Measurements from ENCODE around the gene KCNC3. TPM values are rescaled to one million over a fixed set of nuclear protein-coding genes. Genes with fewer than 3 reads are reported as not detected.

Gene KCNC3
- total RNA-seq, 2 experiments from 2014 or later: 4.2 to 4.3 TPM

GRCh38 chr19:50322234-50322633 is 6.9 kb downstream of the KCNC3 start:
- peaks cover 14% of the 10 kb centered on the region for H3K27me3 Mint-ChIP-seq
- DNase-seq: no peak
- POLR2A ChIA-PET: no interaction called here
- CTCF ChIA-PET: no interaction called here
- peaks cover 21% of the 10 kb centered on the region for H3K4me1 Mint-ChIP-seq
- H3K27ac Mint-ChIP-seq: no peak overlapping the region
- no peaks in the 10 kb centered on the region for H3K9me3 Mint-ChIP-seq
- H3K36me3 Mint-ChIP-seq (ENCODE audit: low read depth): peaks cover 5% of the 10 kb centered on the region
- no peak overlapping the region for H3K4me3 Mint-ChIP-seq

- Mint-ChIP-seq H3K4me1 (peaks cover 17% of the 10 kb centered on the region), H3K4me3 (no peak overlapping the region), H3K9me3 (no peaks in the 10 kb centered on the region), H3K27ac (no peak overlapping the region), H3K36me3 (ENCODE audit: low read depth) (peaks cover 1% of the 10 kb centered on the region), H3K27me3 (peaks cover 10% of the 10 kb centered on the region)
- CTCF ChIA-PET: no interaction called here
- no peak for DNase-seq
- POLR2A ChIA-PET: no interaction called here
Measured at GRCh38 chr19:50321831-50322230, 7.3 kb downstream of the KCNC3 start.

GRCh38 chr19:50320596-50320995 is 8.6 kb downstream of the KCNC3 start:
- DNase-seq: no peak
- Mint-ChIP-seq H3K4me1 (peaks cover 11% of the 10 kb centered on the region), H3K9me3 (no peaks in the 10 kb centered on the region), H3K27me3 (peaks cover 13% of the 10 kb centered on the region), H3K27ac (no peak overlapping the region), H3K36me3 (ENCODE audit: low read depth) (no peaks in the 10 kb centered on the region), H3K4me3 (no peak overlapping the region)
- CTCF ChIA-PET: no interaction called here
- POLR2A ChIA-PET: no interaction called here

- H3K27ac Mint-ChIP-seq: no peak overlapping the region
- no peaks in the 10 kb centered on the region for H3K9me3 Mint-ChIP-seq
- CTCF ChIA-PET: no interaction called here
- no peak for DNase-seq
- POLR2A ChIA-PET: no interaction called here
- peaks cover 14% of the 10 kb centered on the region for H3K27me3 Mint-ChIP-seq
- H3K4me1 Mint-ChIP-seq: peaks cover 11% of the 10 kb centered on the region
- H3K36me3 Mint-ChIP-seq (ENCODE audit: low read depth): no peaks in the 10 kb centered on the region
- no peak overlapping the region for H3K4me3 Mint-ChIP-seq
Measured at GRCh38 chr19:50320051-50320450, 9.1 kb downstream of the KCNC3 start.

- no peak for DNase-seq
- Mint-ChIP-seq H3K27me3 (peaks cover 20% of the 10 kb centered on the region), H3K9me3 (no peaks in the 10 kb centered on the region), H3K27ac (no peak overlapping the region), H3K4me1 (peaks cover 7% of the 10 kb centered on the region), H3K36me3 (ENCODE audit: low read depth) (no peaks in the 10 kb centered on the region), H3K4me3 (no peak overlapping the region)
- POLR2A ChIA-PET: no interaction called here
- CTCF ChIA-PET: no interaction called here
Measured at GRCh38 chr19:50319156-50319555, 10.0 kb downstream of the KCNC3 start.

GRCh38 chr19:50318438-50318837 is 10.7 kb downstream of the KCNC3 start:
- H3K36me3 Mint-ChIP-seq (ENCODE audit: low read depth): no peaks in the 10 kb centered on the region
- no peak overlapping the region for H3K27ac Mint-ChIP-seq
- no peak overlapping the region for H3K4me3 Mint-ChIP-seq
- ChIA-PET CTCF (no interaction called here), POLR2A (no interaction called here)
- no peak for DNase-seq
- H3K4me1 Mint-ChIP-seq: peaks cover 9% of the 10 kb centered on the region
- no peaks in the 10 kb centered on the region for H3K9me3 Mint-ChIP-seq
- H3K27me3 Mint-ChIP-seq: peaks cover 27% of the 10 kb centered on the region

GRCh38 chr19:50317115-50317514 is 12.1 kb downstream of the KCNC3 start:
- H3K9me3 Mint-ChIP-seq: no peaks in the 10 kb centered on the region
- no peak overlapping the region for H3K27ac Mint-ChIP-seq
- no peaks in the 10 kb centered on the region for H3K36me3 Mint-ChIP-seq (ENCODE audit: low read depth)
- no peak overlapping the region for H3K4me3 Mint-ChIP-seq
- peaks cover 38% of the 10 kb centered on the region for H3K27me3 Mint-ChIP-seq
- DNase-seq: no peak
- POLR2A ChIA-PET: interaction anchor here (1.3 kb wide), 1 partner anchor 12 kb away, joined by 4 read pairs; the partner anchor contains the start of gene KCNC3
- peaks cover 9% of the 10 kb centered on the region for H3K4me1 Mint-ChIP-seq
- CTCF ChIA-PET: no interaction called here

- Mint-ChIP-seq H3K27ac (no peak overlapping the region), H3K4me1 (peaks cover 9% of the 10 kb centered on the region), H3K27me3 (peaks cover 44% of the 10 kb centered on the region), H3K9me3 (no peaks in the 10 kb centered on the region), H3K36me3 (ENCODE audit: low read depth) (no peaks in the 10 kb centered on the region), H3K4me3 (peak overlapping the region; percentile 30)
- DNase-seq: no peak
- ChIA-PET POLR2A (interaction anchor here (1.3 kb wide), 1 partner anchor 13 kb away, joined by 4 read pairs; the partner anchor contains the start of gene KCNC3), CTCF (interaction anchor here (1.4 kb wide), 1 partner anchor 12 kb away, joined by 3 read pairs; no protein-coding TSS in a partner anchor)
Measured at GRCh38 chr19:50315773-50316448, 13.3 kb downstream of the KCNC3 start.

GRCh38 chr19:50314724-50315708 is 14.2 kb downstream of the KCNC3 start:
- DNase-seq: no peak
- no peak overlapping the region for H3K4me3 Mint-ChIP-seq
- ChIA-PET POLR2A (no interaction called here), CTCF (interaction anchor here (1.4 kb wide), 1 partner anchor 13 kb away, joined by 3 read pairs; no protein-coding TSS in a partner anchor)
- no peaks in the 10 kb centered on the region for H3K9me3 Mint-ChIP-seq
- H3K4me1 Mint-ChIP-seq: peaks cover 9% of the 10 kb centered on the region
- H3K27me3 Mint-ChIP-seq: peaks cover 53% of the 10 kb centered on the region
- H3K27ac Mint-ChIP-seq: no peak overlapping the region
- no peaks in the 10 kb centered on the region for H3K36me3 Mint-ChIP-seq (ENCODE audit: low read depth)

- no peak overlapping the region for H3K4me3 Mint-ChIP-seq
- H3K27me3 Mint-ChIP-seq: peaks cover 57% of the 10 kb centered on the region
- ChIA-PET CTCF (no interaction called here), POLR2A (no interaction called here)
- H3K9me3 Mint-ChIP-seq: no peaks in the 10 kb centered on the region
- no peaks in the 10 kb centered on the region for H3K36me3 Mint-ChIP-seq (ENCODE audit: low read depth)
- no peak for DNase-seq
- H3K27ac Mint-ChIP-seq: no peak overlapping the region
- H3K4me1 Mint-ChIP-seq: peaks cover 9% of the 10 kb centered on the region
Measured at GRCh38 chr19:50313812-50314536, 15.2 kb downstream of the KCNC3 start.

GRCh38 chr19:50312967-50313811 is 16.0 kb downstream of the KCNC3 start:
- Mint-ChIP-seq H3K27me3 (peaks cover 63% of the 10 kb centered on the region), H3K27ac (no peak overlapping the region), H3K4me3 (no peak overlapping the region), H3K36me3 (ENCODE audit: low read depth) (no peaks in the 10 kb centered on the region), H3K4me1 (peaks cover 9% of the 10 kb centered on the region), H3K9me3 (no peaks in the 10 kb centered on the region)
- POLR2A ChIA-PET: no interaction called here
- DNase-seq: no peak
- CTCF ChIA-PET: no interaction called here

- peaks cover 9% of the 10 kb centered on the region for H3K4me1 Mint-ChIP-seq
- H3K36me3 Mint-ChIP-seq (ENCODE audit: low read depth): no peaks in the 10 kb centered on the region
- CTCF ChIA-PET: no interaction called here
- H3K9me3 Mint-ChIP-seq: no peaks in the 10 kb centered on the region
- DNase-seq: no peak
- no peak overlapping the region for H3K27ac Mint-ChIP-seq
- POLR2A ChIA-PET: no interaction called here
- no peak overlapping the region for H3K4me3 Mint-ChIP-seq
- peaks cover 65% of the 10 kb centered on the region for H3K27me3 Mint-ChIP-seq
Measured at GRCh38 chr19:50311723-50312635, 17.2 kb downstream of the KCNC3 start.

All from activated CD4-positive, alpha-beta memory T cell treated with anti-CD3 and anti-CD28 coated beads, Interleukin-2, amount 10 ng/mL, durations not matched to agents 7 days and 5 days (primary cell).